ENCODE measurements around the gene ADRM1.

DNA sequence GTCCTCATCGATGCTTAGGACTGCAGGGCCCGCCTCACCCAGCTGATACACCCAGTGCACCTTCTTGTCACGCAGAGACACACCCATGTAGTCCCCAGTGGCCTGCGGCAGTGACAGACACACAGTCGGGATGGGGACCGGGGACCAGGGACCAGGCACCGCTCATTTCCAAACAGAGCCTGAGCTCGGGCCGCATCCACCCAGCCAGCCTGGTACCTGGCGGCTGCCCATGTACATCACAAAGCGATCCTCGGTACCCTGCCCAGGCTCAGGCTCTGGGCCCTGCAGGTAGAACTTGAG is 11.5 kb downstream of the ADRM1 start:
- TF ChIP-seq, protein P1, sequence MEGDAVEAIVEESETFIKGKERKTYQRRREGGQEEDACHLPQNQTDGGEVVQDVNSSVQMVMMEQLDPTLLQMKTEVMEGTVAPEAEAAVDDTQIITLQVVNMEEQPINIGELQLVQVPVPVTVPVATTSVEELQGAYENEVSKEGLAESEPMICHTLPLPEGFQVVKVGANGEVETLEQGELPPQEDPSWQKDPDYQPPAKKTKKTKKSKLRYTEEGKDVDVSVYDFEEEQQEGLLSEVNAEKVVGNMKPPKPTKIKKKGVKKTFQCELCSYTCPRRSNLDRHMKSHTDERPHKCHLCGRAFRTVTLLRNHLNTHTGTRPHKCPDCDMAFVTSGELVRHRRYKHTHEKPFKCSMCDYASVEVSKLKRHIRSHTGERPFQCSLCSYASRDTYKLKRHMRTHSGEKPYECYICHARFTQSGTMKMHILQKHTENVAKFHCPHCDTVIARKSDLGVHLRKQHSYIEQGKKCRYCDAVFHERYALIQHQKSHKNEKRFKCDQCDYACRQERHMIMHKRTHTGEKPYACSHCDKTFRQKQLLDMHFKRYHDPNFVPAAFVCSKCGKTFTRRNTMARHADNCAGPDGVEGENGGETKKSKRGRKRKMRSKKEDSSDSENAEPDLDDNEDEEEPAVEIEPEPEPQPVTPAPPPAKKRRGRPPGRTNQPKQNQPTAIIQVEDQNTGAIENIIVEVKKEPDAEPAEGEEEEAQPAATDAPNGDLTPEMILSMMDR (IDR thresholded peaks at IDR 0.05), result no peak
- TF ChIP-seq POLR2AphosphoS5 (IDR thresholded peaks at IDR 0.05) (no peak), EP300 (IDR thresholded peaks at IDR 0.05) (no peak)

Measured in esophagus muscularis mucosa (tissue), 4 donors.